Sigmoid colon (tissue), 3 donors: ENCODE measurements around the gene UBAC1.

ENCODE experiments used
- CTCF ChIP-seq, 4 experiments: fragments of 450-650 bp in 3 of 4; fragments of 200-600 bp in 1 of 4; IDR thresholded peaks; one replicate each; pipeline ENCODE4 v1.5.1; 2016 to 2019; ENCODE audit warnings: antibody characterized with exemption in 4 of 4, mild to moderate bottlenecking in 3 of 4, moderate library complexity in 2 of 4
- POLR2A ChIP-seq, 2 donors: fragments of 450-650 bp; IDR thresholded peaks; one replicate each; pipeline ENCODE4 v1.6.1; 2016; ENCODE audit warnings: antibody characterized with exemption in 2 of 2, mild to moderate bottlenecking in 2 of 2, moderate library complexity in 2 of 2

- TF ChIP-seq POLR2A (IDR thresholded peaks at IDR 0.05), result no peak
- TF ChIP-seq CTCF (IDR thresholded peaks at IDR 0.05), result no peak
These were observed 21.5 kb upstream of the UBAC1 start for GRCh38 chr9:135982499-135983207.
